ENCODE measurements around the gene SYNJ2. TPM values are rescaled to one million over a fixed set of nuclear protein-coding genes. Genes with fewer than 3 reads are reported as not detected.

Gene SYNJ2
- total RNA-seq, 1 donor from 2014 or later = 4.5 TPM

GRCh38 chr6:158029668-158030230 is 48.1 kb downstream of the SYNJ2 start:
- Histone ChIP-seq H3K4me1 (peaks cover 51% of the 10 kb centered on the region), H3K36me3 (no peaks in the 10 kb centered on the region), H3K4me3 (no peak overlapping the region), H3K27ac (no peak overlapping the region), H3K27me3 (ENCODE audit: low read depth) (no peaks in the 10 kb centered on the region), H3K9me3 (no peaks in the 10 kb centered on the region)
- intact Hi-C loops (cut with DNase I) = no loop called here
- DNase-seq = peak; percentile 43
- no peak for TF ChIP-seq CTCF (IDR thresholded peaks at IDR 0.05)
- no peak for ATAC-seq

GRCh38 chr6:158030380-158031300 is 49.0 kb downstream of the SYNJ2 start:
- Histone ChIP-seq H3K27ac (peak overlapping the region; percentile 59), H3K4me3 (no peak overlapping the region), H3K9me3 (no peaks in the 10 kb centered on the region), H3K4me1 (peaks cover 50% of the 10 kb centered on the region), H3K36me3 (no peaks in the 10 kb centered on the region), H3K27me3 (ENCODE audit: low read depth) (no peaks in the 10 kb centered on the region)
- ATAC-seq (no peak), DNase-seq (peak; percentile 27)
- no peak for TF ChIP-seq CTCF (IDR thresholded peaks at IDR 0.05)
- intact Hi-C loops (cut with DNase I) = no loop called here

GRCh38 chr6:158031381-158032353 is 50.0 kb downstream of the SYNJ2 start:
- H3K4me1 ChIP-seq = peaks cover 40% of the 10 kb centered on the region
- intact Hi-C loops (cut with DNase I) = no loop called here

GRCh38 chr6:158032354-158032733 is 50.7 kb downstream of the SYNJ2 start:
- Histone ChIP-seq H3K36me3 (no peaks in the 10 kb centered on the region), H3K27me3 (ENCODE audit: low read depth) (no peaks in the 10 kb centered on the region), H3K4me3 (no peak overlapping the region), H3K4me1 (peaks cover 33% of the 10 kb centered on the region), H3K9me3 (no peaks in the 10 kb centered on the region), H3K27ac (peak overlapping the region; percentile 51)
- intact Hi-C loops (cut with DNase I) = no loop called here
- ATAC-seq = peak in 1 of 2 donors; percentile 6
- DNase-seq = peak; percentile 28
- TF ChIP-seq CTCF (IDR thresholded peaks at IDR 0.05) = no peak

More at GRCh38 chr6:158031381-158032353, 50.0 kb downstream of the SYNJ2 start:
- H3K27me3 ChIP-seq (ENCODE audit: low read depth) = no peaks in the 10 kb centered on the region
- peak overlapping the region; percentile 59 for H3K27ac ChIP-seq
- peak; percentile 69 to 85 for ATAC-seq
- TF ChIP-seq CTCF (IDR thresholded peaks at IDR 0.05) = no peak
- H3K9me3 ChIP-seq = no peaks in the 10 kb centered on the region
- peak; percentile 82 for DNase-seq
- H3K4me3 ChIP-seq = no peak overlapping the region
- H3K36me3 ChIP-seq = no peaks in the 10 kb centered on the region
